ENCODE results near the gene EDA2R. TPM values are rescaled to one million over a fixed set of nuclear protein-coding genes. Genes with fewer than 3 reads are reported as not detected.

EDA2R gene
- total and polyA plus RNA-seq, 2 of the 8 experiments (the other 6 are each of a cell fraction or from before 2014, with no cell fraction given) = 5.0 to 7.0 TPM

DNA sequence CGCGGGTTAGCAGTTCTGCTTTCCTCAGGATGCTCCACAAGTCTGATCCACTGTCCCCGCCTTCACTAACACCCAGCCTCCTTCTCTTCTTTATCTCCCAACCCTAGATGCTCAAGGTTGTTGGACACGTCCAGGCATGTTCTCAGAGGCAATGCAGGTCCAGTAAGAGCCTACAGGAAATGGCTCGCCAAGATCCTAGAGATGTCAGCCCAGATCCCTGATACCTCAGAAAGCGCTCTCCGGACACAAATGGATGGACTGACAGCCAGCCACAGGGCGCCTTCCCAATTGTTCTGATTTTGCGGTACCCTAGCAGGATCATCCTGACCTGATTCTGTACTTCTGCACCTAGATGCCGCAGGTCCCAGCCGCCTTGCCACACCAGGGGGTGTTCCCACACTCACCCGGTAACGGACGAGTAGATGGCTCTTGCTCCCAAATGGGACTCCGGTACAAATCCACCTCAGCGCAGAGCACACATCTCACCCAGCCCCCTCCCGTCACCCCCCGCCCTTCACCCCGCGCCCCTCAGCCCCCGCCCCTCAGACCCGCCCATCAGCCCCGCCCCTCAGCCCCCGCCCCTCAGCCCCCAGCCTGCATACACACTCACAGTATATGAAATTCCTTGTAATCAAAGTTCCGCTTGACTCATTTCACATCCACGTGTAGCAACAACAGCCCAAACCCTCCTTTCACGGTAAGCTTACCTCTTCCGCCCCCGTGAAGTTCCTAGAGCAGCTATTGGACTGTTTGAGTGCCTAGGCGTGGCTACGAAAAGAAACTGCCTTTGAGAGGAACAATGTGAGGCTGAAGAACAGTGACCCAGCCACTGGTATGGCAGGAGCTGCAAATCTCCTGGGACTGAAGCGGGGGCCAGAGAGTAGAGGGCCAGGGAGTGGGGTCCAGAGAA lies at the start of gene EDA2R (continued):
- TF ChIP-seq ASH2L (IDR thresholded peaks at IDR 0.05; ENCODE audit: low read length) = no peak
- no peak for TF ChIP-seq TCF12 (IDR thresholded peaks at IDR 0.05; ENCODE audit: low read depth, low read length)
- peak; percentile 32; the same call in 1 of the 2 replicates for TF ChIP-seq TAF1 (IDR thresholded peaks at IDR 0.05; ENCODE audit: low read depth, low read length)
- no peak for TF ChIP-seq BACH1 (IDR thresholded peaks at IDR 0.05; ENCODE audit: low read length)
- TF ChIP-seq SIRT6 (IDR thresholded peaks at IDR 0.05; ENCODE audit: low read length) = no peak

Measured in H1 (cell line).